HEK293 (cell line): ENCODE data around the gene AFG1L.

Experiments used
- GLI2 ChIP-seq: fragments of 450-650 bp; formaldehyde crosslinking; IDR thresholded peaks from 2 replicates; pipeline ENCODE4; 2017; ENCODE audit warnings: missing biosample characterization, missing genetic modification characterization, low read depth, borderline replicate concordance
- HOXC10 ChIP-seq: sonication (generic); formaldehyde crosslinking; IDR thresholded peaks from 2 replicates; pipeline ENCODE4 v1.8.1; 2023; ENCODE audit warnings: mild to moderate bottlenecking, missing genetic modification reagents
- IKZF3 ChIP-seq: fragments of 450-650 bp; IDR thresholded peaks from 2 replicates; pipeline ENCODE4 v1.5.0; 2018; ENCODE audit warnings: missing biosample characterization, mild to moderate bottlenecking, missing genetic modification characterization, moderate library complexity
- KLF16 ChIP-seq: fragments of 450-650 bp; formaldehyde crosslinking; IDR thresholded peaks from 2 replicates; pipeline ENCODE4 v1.5.1; 2017; ENCODE audit warnings: missing biosample characterization, missing genetic modification characterization
- PRDM1 ChIP-seq: fragments of 450-650 bp; formaldehyde crosslinking; IDR thresholded peaks from 2 replicates; pipeline ENCODE4; 2016; ENCODE audit warnings: missing biosample characterization, missing genetic modification characterization
- SETDB1 ChIP-seq: IDR thresholded peaks from one replicate; pipeline ENCODE4 v1.6.1; 2017; ENCODE audit warnings: mild to moderate bottlenecking, low read length, moderate library complexity, mixed read lengths; ENCODE audit not compliant: insufficient read length
- ZBTB17 ChIP-seq: fragments of 450-650 bp; formaldehyde crosslinking; IDR thresholded peaks from 2 replicates; pipeline ENCODE4 v1.5.1; 2016; ENCODE audit warnings: missing biosample characterization, missing genetic modification characterization
- ZBTB20 ChIP-seq: fragments of 450-650 bp; formaldehyde crosslinking; IDR thresholded peaks from 2 replicates; pipeline ENCODE4 v1.5.1; 2016; ENCODE audit warnings: missing biosample characterization, missing genetic modification characterization
- ZBTB44 ChIP-seq: fragments of 450-650 bp; IDR thresholded peaks from 2 replicates; pipeline ENCODE4 v1.5.1; 2018; ENCODE audit warnings: missing biosample characterization, mild to moderate bottlenecking, missing genetic modification characterization
- ZBTB48 ChIP-seq: fragments of 450-650 bp; formaldehyde crosslinking; IDR thresholded peaks from 2 replicates; pipeline ENCODE4 v1.5.1; 2016; ENCODE audit warnings: missing biosample characterization, missing genetic modification characterization
- ZFHX2 ChIP-seq: fragments of 450-650 bp; formaldehyde crosslinking; conservative IDR thresholded peaks from 2 replicates; pipeline ENCODE4 v1.5.1; 2016; ENCODE audit warnings: missing biosample characterization, missing genetic modification characterization
- ZFP37 ChIP-seq: fragments of 450-650 bp; formaldehyde crosslinking; IDR thresholded peaks from 2 replicates; pipeline ENCODE4 v1.5.1; 2016; ENCODE audit warnings: missing biosample characterization, missing genetic modification characterization
- ZNF112 ChIP-seq: fragments of 450-650 bp; formaldehyde crosslinking; IDR thresholded peaks from 2 replicates; pipeline ENCODE4 v1.5.0; 2017; ENCODE audit warnings: missing biosample characterization, missing genetic modification characterization
- ZNF138 ChIP-seq: fragments of 450-650 bp; formaldehyde crosslinking; IDR thresholded peaks from 2 replicates; pipeline ENCODE4 v1.5.1; 2016; ENCODE audit warnings: missing biosample characterization, missing genetic modification characterization, borderline replicate concordance
- ZNF175 ChIP-seq: fragments of 450-650 bp; formaldehyde crosslinking; IDR thresholded peaks from 2 replicates; pipeline ENCODE4 v1.5.1; 2016; ENCODE audit warnings: missing biosample characterization, missing genetic modification characterization
- ZNF223 ChIP-seq: fragments of 450-650 bp; formaldehyde crosslinking; IDR thresholded peaks from 2 replicates; pipeline ENCODE4 v1.5.1; 2016; ENCODE audit warnings: missing biosample characterization, missing genetic modification characterization
- ZNF24 ChIP-seq: fragments of 450-650 bp; formaldehyde crosslinking; IDR thresholded peaks from 2 replicates; pipeline ENCODE4 v1.5.1; 2016; ENCODE audit warnings: missing biosample characterization, missing genetic modification characterization
- ZNF280D ChIP-seq: fragments of 450-650 bp; formaldehyde crosslinking; IDR thresholded peaks from 2 replicates; pipeline ENCODE4 v1.5.1; 2016; ENCODE audit warnings: missing biosample characterization, missing genetic modification characterization
- ZNF37A ChIP-seq: fragments of 450-650 bp; IDR thresholded peaks from 2 replicates; pipeline ENCODE4 v1.5.1; 2018; ENCODE audit warnings: missing biosample characterization, missing genetic modification characterization
- ZNF398 ChIP-seq: fragments of 450-650 bp; formaldehyde crosslinking; IDR thresholded peaks from 2 replicates; pipeline ENCODE4 v1.5.1; 2017; ENCODE audit warnings: missing biosample characterization, missing genetic modification characterization
- ZNF501 ChIP-seq: fragments of 450-650 bp; formaldehyde crosslinking; IDR thresholded peaks from 2 replicates; pipeline ENCODE4 v1.5.1; 2016; ENCODE audit warnings: missing biosample characterization, missing genetic modification characterization
- ZNF610 ChIP-seq: fragments of 450-650 bp; formaldehyde crosslinking; IDR thresholded peaks from 2 replicates; pipeline ENCODE4 v1.5.1; 2016; ENCODE audit warnings: missing biosample characterization, missing genetic modification characterization, borderline replicate concordance
- ZNF621 ChIP-seq: fragments of 450-650 bp; formaldehyde crosslinking; IDR thresholded peaks from 2 replicates; pipeline ENCODE4 v1.5.1; 2017; ENCODE audit warnings: missing biosample characterization, missing genetic modification characterization
- ZNF623 ChIP-seq: fragments of 450-650 bp; formaldehyde crosslinking; IDR thresholded peaks from 2 replicates; pipeline ENCODE4 v1.5.1; 2016; ENCODE audit warnings: missing biosample characterization, missing genetic modification characterization
- ZNF639 ChIP-seq: fragments of 450-650 bp; formaldehyde crosslinking; IDR thresholded peaks from 2 replicates; pipeline ENCODE4 v1.5.1; 2016; ENCODE audit warnings: missing biosample characterization, missing genetic modification characterization
- ZNF664 ChIP-seq: fragments of 450-650 bp; formaldehyde crosslinking; IDR thresholded peaks from 2 replicates; pipeline ENCODE4 v1.5.1; 2016; ENCODE audit warnings: missing biosample characterization, missing genetic modification characterization
- ZNF677 ChIP-seq: fragments of 450-650 bp; IDR thresholded peaks from 2 replicates; pipeline ENCODE4 v1.5.0; 2018; ENCODE audit warnings: missing biosample characterization, mild to moderate bottlenecking, missing genetic modification characterization, moderate library complexity
- ZNF707 ChIP-seq: fragments of 450-650 bp; formaldehyde crosslinking; IDR thresholded peaks from 2 replicates; pipeline ENCODE4 v1.5.1; 2016; ENCODE audit warnings: missing biosample characterization, missing genetic modification characterization
- ZNF76 ChIP-seq: fragments of 450-650 bp; formaldehyde crosslinking; IDR thresholded peaks from 2 replicates; pipeline ENCODE4; 2016; ENCODE audit warnings: low read depth, missing biosample characterization, missing genetic modification characterization, borderline replicate concordance
- ZNF768 ChIP-seq: fragments of 450-650 bp; formaldehyde crosslinking; IDR thresholded peaks from 2 replicates; pipeline ENCODE4 v1.5.1; 2018; ENCODE audit warnings: missing biosample characterization, mild to moderate bottlenecking, missing genetic modification characterization
- ZNF776 ChIP-seq: fragments of 450-650 bp; formaldehyde crosslinking; IDR thresholded peaks from 2 replicates; pipeline ENCODE4 v1.5.0; 2017; ENCODE audit warnings: missing biosample characterization, missing genetic modification characterization, borderline replicate concordance
- ZNF837 ChIP-seq: fragments of 450-650 bp; formaldehyde crosslinking; IDR thresholded peaks from 2 replicates; pipeline ENCODE4 v1.5.1; 2016; ENCODE audit warnings: missing biosample characterization, missing genetic modification characterization
- ZSCAN23 ChIP-seq: fragments of 450-650 bp; formaldehyde crosslinking; IDR thresholded peaks from 2 replicates; pipeline ENCODE4 v1.5.1; 2016; ENCODE audit warnings: missing biosample characterization, missing genetic modification characterization

Gene AFG1L

GRCh38 chr6:108562503-108562993 lies 267.7 kb downstream of the AFG1L start (continued):
- TF ChIP-seq ZNF138 (tag by site-specific recombination) (no peak), ZNF76 (tag by site-specific recombination) (peak; percentile 55; the same call in 1 of the 2 replicates), SETDB1 (peak; percentile 45), ZBTB44 (tag by site-specific recombination) (peak; percentile 77), ZNF707 (no peak), HOXC10 (CRISPR knock-in tag) (no peak), ZNF768 (tag by site-specific recombination) (no peak), ZNF37A (tag by site-specific recombination) (no peak), ZBTB17 (tag by site-specific recombination) (peak; percentile 91), ZSCAN23 (peak; percentile 69; the same call in 1 of the 2 replicates), ZNF175 (tag by site-specific recombination) (no peak), ZNF677 (tag by site-specific recombination) (no peak), PRDM1 (tag by site-specific recombination) (peak; percentile 93), IKZF3 (tag by site-specific recombination) (peak; percentile 98), ZNF501 (tag by site-specific recombination) (peak; percentile 64), ZNF623 (no peak), ZFHX2 (tag by site-specific recombination) (no peak), GLI2 (tag by site-specific recombination) (peak; percentile 64; the same call in 1 of the 2 replicates), ZNF837 (no peak), ZNF664 (tag by site-specific recombination) (no peak), ZBTB48 (tag by site-specific recombination) (peak; percentile 77), ZFP37 (tag by site-specific recombination) (peak; percentile 25; the same call in 1 of the 2 replicates), ZNF398 (tag by site-specific recombination) (peak; percentile 68), ZNF24 (tag by site-specific recombination) (peak; percentile 91; the same call in 1 of the 2 replicates), ZBTB20 (tag by site-specific recombination) (peak; percentile 44; the same call in 1 of the 2 replicates), ZNF639 (tag by site-specific recombination) (peak; percentile 88), ZNF223 (tag by site-specific recombination) (no peak), ZNF280D (tag by site-specific recombination) (no peak), KLF16 (peak; percentile 74), ZNF610 (tag by site-specific recombination) (peak; percentile 72), ZNF776 (tag by site-specific recombination) (no peak), ZNF621 (tag by site-specific recombination) (no peak), ZNF112 (tag by site-specific recombination) (no peak)
